HepG2 (cell line): Measurements from ENCODE around the gene SRSF2. TPM values are rescaled to one million over a fixed set of nuclear protein-coding genes. Genes with fewer than 3 reads are reported as not detected.

Source experiments
- ATAC-seq: fragments of 200-7000 bp; cut with Tn5 transposase; 3 replicates; pipeline ENCODE4 v1.9.1; 2020; ENCODE audit warnings: mild to moderate bottlenecking, moderate library complexity
- BruUV-seq: library from RNA; stranded (reverse); fragments of 400-500 nt; replicated peaks from 2 replicates; lab custom pipeline; 2021; lab: Mats Ljungman, UMichigan
- CTCF ChIA-PET: fragments of 300-600 bp; formaldehyde crosslinking; extraction: SDS; loops from one replicate; lab custom pipeline; 2021; ENCODE audit warnings: low total read pairs, inconsistent platforms, low intra/inter-chr PET ratio; lab: Yijun Ruan, JAX
- POLR2A ChIA-PET: fragments of 350-600 bp; sonication (Branson Sonifier 250); formaldehyde crosslinking; loops from one replicate; lab custom pipeline; 2020; ENCODE audit warnings: antibody characterized with exemption, inconsistent platforms; lab: Yijun Ruan, JAX
- DNase-seq: peaks from one replicate; pipeline ENCODE4 v3.0.0-alpha.2; 2015; ENCODE audit warnings: low spot score
- FAIRE-seq: peaks from 3 replicates; lab custom pipeline; 2011; peaks lifted over from hg19 to GRCh38; lab: Jason Lieb, UNC
- H2AFZ ChIP-seq: one replicate; pipeline ENCODE4 v1.6.1; 2011; ENCODE audit warnings: low read length, inconsistent platforms
- H3K27ac ChIP-seq: fragments of 300-600 bp; 3 replicates; pipeline ENCODE4 v1.8.0; 2011; ENCODE audit warnings: mixed run types, mild to moderate bottlenecking, mixed read lengths, low read length, inconsistent platforms; ENCODE audit not compliant: insufficient read depth; ENCODE audit errors: extremely low read length
- H3K27me3 ChIP-seq, 2 experiments: fragments of 200-600 bp in 1 of 2; 2 replicates in 1 of 2; 3 replicates in 1 of 2; pipeline versions ENCODE4 v1.6.0 to v1.8.0; 2011; ENCODE audit warnings: low read length in 2 of 2, mild to moderate bottlenecking in 2 of 2, moderate library complexity in 2 of 2, inconsistent platforms in 1 of 2; ENCODE audit not compliant: insufficient read depth in 2 of 2, control insufficient read depth in 1 of 2
- H3K36me3 ChIP-seq, 2 experiments: fragments of 200-600 bp in 1 of 2; replicated peaks in 1 of 2; 2 replicates in 1 of 2; 3 replicates in 1 of 2; pipeline versions ENCODE4 v1.5.1 to v1.8.0; 2011; ENCODE audit warnings: low read length in 2 of 2, inconsistent platforms in 1 of 2; ENCODE audit not compliant: insufficient read depth in 2 of 2, control insufficient read depth in 1 of 2
- H3K4me1 ChIP-seq: 2 replicates; pipeline ENCODE4 v1.5.1; 2012; ENCODE audit warnings: low read length, inconsistent platforms; ENCODE audit not compliant: insufficient read depth
- H3K4me2 ChIP-seq: 2 replicates; pipeline ENCODE4 v1.6.0; 2011; ENCODE audit warnings: low read depth, low read length, inconsistent platforms
- H3K4me3 ChIP-seq, 3 experiments: fragments of 200-600 bp in 1 of 3; sonication (generic), shearing (Covaris generic) in 1 of 3; replicated peaks in 1 of 3; 2 replicates each; pipeline ENCODE4 v1.5.1; 2011 to 2016; ENCODE audit warnings: low read length in 3 of 3, inconsistent platforms in 2 of 3, low read depth in 2 of 3, mild to moderate bottlenecking in 2 of 3, control low read depth in 1 of 3, mixed read lengths in 1 of 3; ENCODE audit not compliant: insufficient read depth in 1 of 3
- H3K79me2 ChIP-seq: one replicate; pipeline ENCODE4 v1.6.1; 2011; ENCODE audit warnings: low read length, inconsistent platforms; ENCODE audit not compliant: insufficient read depth
- H3K9ac ChIP-seq: 2 replicates; pipeline ENCODE4 v1.6.0; 2011; ENCODE audit warnings: mild to moderate bottlenecking, low read depth, low read length, inconsistent platforms; ENCODE audit not compliant: insufficient read depth
- H3K9me3 ChIP-seq: 2 replicates; pipeline ENCODE4 v1.5.1; 2012; ENCODE audit warnings: mild to moderate bottlenecking, low read length
- H4K20me1 ChIP-seq: 2 replicates; pipeline ENCODE4 v1.6.0; 2011; ENCODE audit warnings: inconsistent platforms, mild to moderate bottlenecking, low read length, moderate library complexity; ENCODE audit not compliant: insufficient read depth
- ERF ChIP-seq: IDR thresholded peaks from 2 replicates; pipeline ENCODE4 v1.6.1; 2018; ENCODE audit warnings: missing biosample characterization, missing genetic modification reagents
- ESRRA ChIP-seq: sonication (generic); formaldehyde crosslinking; IDR thresholded peaks from 2 replicates; pipeline ENCODE4 v1.5.1; 2020; ENCODE audit warnings: mild to moderate bottlenecking, low read depth, missing genetic modification reagents
- ETV6 ChIP-seq: sonication (generic); formaldehyde crosslinking; conservative IDR thresholded peaks from 2 replicates; pipeline ENCODE4 v1.4.0; 2020; ENCODE audit warnings: missing genetic modification reagents
- FOXM1 ChIP-seq: sonication (generic); formaldehyde crosslinking; IDR thresholded peaks from 2 replicates; pipeline ENCODE4 v1.5.0; 2020; ENCODE audit warnings: missing genetic modification reagents
- GABPB1 ChIP-seq: IDR thresholded peaks from 2 replicates; pipeline ENCODE4 v1.6.1; 2016; ENCODE audit warnings: mild to moderate bottlenecking, missing genetic modification reagents, moderate library complexity, missing compliant biosample characterization
- MATR3 ChIP-seq: sonication (generic); formaldehyde crosslinking; IDR thresholded peaks from 2 replicates; pipeline ENCODE4 v1.4.0; 2020; ENCODE audit warnings: missing genetic modification reagents
- NFKBIZ ChIP-seq: IDR thresholded peaks from 2 replicates; pipeline ENCODE4 v1.6.1; 2018; ENCODE audit warnings: missing genetic modification reagents, missing compliant biosample characterization
- PHF5A ChIP-seq: IDR thresholded peaks from one replicate; pipeline ENCODE4 v1.6.1; 2018; ENCODE audit warnings: low read depth, missing genetic modification reagents; ENCODE audit not compliant: unreplicated experiment
- RBM39 ChIP-seq: fragments of 200-400 bp; formaldehyde crosslinking; IDR thresholded peaks from one replicate; pipeline ENCODE4 v1.6.1; 2018; ENCODE audit warnings: antibody characterized with exemption, mild to moderate bottlenecking, low read depth, low read length; ENCODE audit not compliant: poor library complexity, severe bottlenecking
- RCOR2 ChIP-seq: IDR thresholded peaks from 2 replicates; pipeline ENCODE4 v1.6.1; 2016; ENCODE audit warnings: missing biosample characterization, missing genetic modification reagents
- SMAD9 ChIP-seq: sonication (generic); formaldehyde crosslinking; IDR thresholded peaks from 2 replicates; pipeline ENCODE4 v1.5.1; 2020; ENCODE audit warnings: mild to moderate bottlenecking, missing genetic modification reagents
- ZFP1 ChIP-seq: IDR thresholded peaks from 2 replicates; pipeline ENCODE4 v1.6.1; 2016
- ZNF335 ChIP-seq: sonication (generic); formaldehyde crosslinking; IDR thresholded peaks from 2 replicates; pipeline ENCODE4 v1.4.0; 2020; ENCODE audit warnings: missing genetic modification reagents
- ZNF552 ChIP-seq: sonication (generic); formaldehyde crosslinking; IDR thresholded peaks from 2 replicates; pipeline ENCODE4 v1.9.0; 2022; ENCODE audit warnings: missing genetic modification reagents, mild to moderate bottlenecking, borderline replicate concordance
- ZNF713 ChIP-seq: sonication (generic); formaldehyde crosslinking; IDR thresholded peaks from 2 replicates; pipeline ENCODE4 v1.4.0; 2020; ENCODE audit warnings: mild to moderate bottlenecking, missing genetic modification reagents
- WGBS: methylation state at CpG from one replicate; pipeline ENCODE4 v1.1.6; 2017; ENCODE audit warnings: low lambda C conversion rate; 5-methylcytosine and 5-hydroxymethylcytosine counted together
- in situ Hi-C: cut with HindIII; loops from 2 replicates; pipeline ENCODE4 v1.10.0; 2017; ENCODE audit warnings: low pct_unique_long_range_greater_than_20kb; ENCODE audit not compliant: extremely low pct_ligation_motif_present
- intact Hi-C: fragments of 100-400 bp; cut with micrococcal nuclease; formaldehyde crosslinking; loops from one replicate; pipeline ENCODE4 v1.10.0; 2022; ENCODE audit not compliant: unreplicated experiment
- polyA plus RNA-seq, 8 experiments: library from polyadenylated mRNA; depleted of rRNA in 3 of 8; stranded (reverse) in 7 of 8; unstranded in 1 of 8; fragments of >200 nt; fragmentation: Illumina TruSeq in 4 of 8; extraction: Trizol in 4 of 8; gene quantifications; 2 replicates each; pipeline versions ENCODE4 v1.2.1 to v1.2.3, GENCODE V29; 2011 to 2016; ENCODE audit warnings: low read depth in 4 of 8, missing spikeins in 1 of 8, mixed read lengths in 1 of 8; ENCODE audit not compliant: insufficient read depth in 1 of 8
- total RNA-seq, 5 experiments: library from RNA; depleted of rRNA; stranded (reverse); fragments of >200 nt; fragmentation: Illumina TruSeq; extraction: Trizol; gene quantifications; 2 replicates each; pipeline ENCODE4 v1.2.3, GENCODE V29; 2016; ENCODE audit warnings: low read depth in 1 of 5

Gene SRSF2
- total and polyA plus RNA-seq, 2 of the 13 experiments (the other 11 are each of a cell fraction or from before 2014, with no cell fraction given): 306 to 319 TPM

GRCh38 chr17:76775021-76775600, 38.0 kb upstream of the SRSF2 start:
- no peaks in the 10 kb centered on the region for H4K20me1 ChIP-seq
- BruUV-seq: no TSS peak
- intact Hi-C loops: no loop called here

GRCh38 chr17:76772842-76773525, 35.9 kb upstream of the SRSF2 start:
- Histone ChIP-seq H3K36me3 (peaks cover 11 to 37% of the 10 kb centered on the region in 2 experiments; a peak in 4 of 5 replicates), H3K27ac (no peak overlapping the region), H3K4me1 (0 out of 2 replicates have a peak, but pooled peaks cover 6% of the 10 kb centered on the region), H3K4me2 (no peak overlapping the region), H3K9ac (no peak overlapping the region), H3K9me3 (no peaks in the 10 kb centered on the region), H3K79me2 (no peaks in the 10 kb centered on the region), H3K27me3 (no peaks in the 10 kb centered on the region), H4K20me1 (no peaks in the 10 kb centered on the region), H2AFZ (no peak overlapping the region), H3K4me3 (no peak overlapping the region)
- in situ Hi-C loops (no loop called here), intact Hi-C loops (no loop called here)
- whole genome bisulfite sequencing: 94% methylated on average over 6 of the region's 6 CpGs
- CTCF ChIA-PET: no interaction called here
- FAIRE-seq: no peak
- no peak for TF ChIP-seq ERF (CRISPR knock-in tag)
- TF ChIP-seq ETV6 (CRISPR knock-in tag): no peak
- no peak for TF ChIP-seq RBM39
- TF ChIP-seq SMAD9 (CRISPR knock-in tag): no peak
- no peak for TF ChIP-seq PHF5A (CRISPR knock-in tag)
- no peak for TF ChIP-seq FOXM1 (CRISPR knock-in tag)
- no peak for TF ChIP-seq MATR3 (CRISPR knock-in tag)
- no peak for TF ChIP-seq ESRRA (CRISPR knock-in tag)
- TF ChIP-seq ZNF552 (CRISPR knock-in tag): no peak
- TF ChIP-seq ZFP1 (CRISPR knock-in tag): no peak
- DNase-seq: peak; percentile 59
- no peak; the same call in 2 of the 3 replicates for ATAC-seq
- POLR2A ChIA-PET: no interaction called here
- no TSS peak for BruUV-seq

More at GRCh38 chr17:76775021-76775600, 38.0 kb upstream of the SRSF2 start:
- H3K4me2 ChIP-seq: no peak overlapping the region
- no peak overlapping the region for H2AFZ ChIP-seq
- no peak overlapping the region for H3K9ac ChIP-seq
- in situ Hi-C loops: no loop called here
- no peaks in the 10 kb centered on the region for H3K79me2 ChIP-seq
- ChIA-PET CTCF (no interaction called here), POLR2A (no interaction called here)
- WGBS: 94% methylated on average over 10 of the region's 10 CpGs
- DNase-seq (no peak), ATAC-seq (no peak), FAIRE-seq (no peak)
- no peak overlapping the region for H3K4me3 ChIP-seq
- H3K4me1 ChIP-seq: 0 out of 2 replicates have a peak, but pooled peaks cover 6% of the 10 kb centered on the region
- H3K27ac ChIP-seq: no peak overlapping the region
- H3K9me3 ChIP-seq: no peaks in the 10 kb centered on the region
- H3K36me3 ChIP-seq: peaks cover 13 to 42% of the 10 kb centered on the region in 2 experiments
- no peaks in the 10 kb centered on the region for H3K27me3 ChIP-seq
- TF ChIP-seq RCOR2 (CRISPR knock-in tag) (no peak), NFKBIZ (no peak), GABPB1 (no peak), ZNF335 (CRISPR knock-in tag) (no peak), ZNF713 (CRISPR knock-in tag) (no peak)
